Endothelial cell of umbilical vein (primary cell): ENCODE data around the gene SF3B4. TPM values are rescaled to one million over a fixed set of nuclear protein-coding genes. Genes with fewer than 3 reads are reported as not detected.

Experiments
- BruUV-seq: library from RNA; stranded (reverse); fragments of 400-500 nt; replicated peaks from 2 replicates; lab custom pipeline; 2021; lab: Mats Ljungman, UMichigan
- CTCF ChIA-PET: fragments of 300-600, 350-600 bp; sonication (Branson Sonifier 250); formaldehyde crosslinking; loops from one replicate; lab custom pipeline; 2021; ENCODE audit warnings: antibody characterized with exemption, inconsistent platforms; lab: Charles Lee
- POLR2A ChIA-PET: fragments of 300-600, 350-600 bp; sonication (Branson Sonifier 250); formaldehyde crosslinking; loops from one replicate; lab custom pipeline; 2021; ENCODE audit warnings: antibody characterized with exemption, inconsistent platforms; lab: Charles Lee
- DNase-seq: peaks from one replicate; pipeline ENCODE4 v3.0.0-alpha.2; 2011; ENCODE audit warnings: low read depth, low spot score
- FAIRE-seq: peaks from 2 replicates; lab custom pipeline; 2011; peaks lifted over from hg19 to GRCh38; lab: Jason Lieb, UNC
- H2AFZ ChIP-seq: 2 replicates; pipeline ENCODE4 v1.6.0; 2012; ENCODE audit warnings: low read depth, low read length, control low read depth, inconsistent platforms
- H3K27ac ChIP-seq: 2 replicates; pipeline ENCODE4 v1.5.1; 2011; ENCODE audit warnings: low read depth, mild to moderate bottlenecking, control low read depth, low read length, moderate library complexity; ENCODE audit not compliant: insufficient read depth
- H3K27me3 ChIP-seq, 2 experiments: 2 replicates each; pipeline versions ENCODE4 v1.6.0 to v1.6.1; 2011; ENCODE audit warnings: low read length in 2 of 2, mixed read lengths in 1 of 2; ENCODE audit not compliant: control insufficient read depth in 2 of 2, insufficient read depth in 2 of 2
- H3K36me3 ChIP-seq, 2 experiments: 2 replicates in 1 of 2; 3 replicates in 1 of 2; pipeline ENCODE4 v1.5.1; 2011; ENCODE audit warnings: low read length in 2 of 2, mild to moderate bottlenecking in 1 of 2, moderate library complexity in 1 of 2; ENCODE audit not compliant: control insufficient read depth in 2 of 2, insufficient read depth in 2 of 2; ENCODE audit errors: extremely low read depth in 1 of 2
- H3K4me1 ChIP-seq: 3 replicates; pipeline ENCODE4 v1.5.1; 2011; ENCODE audit warnings: mild to moderate bottlenecking, low read length; ENCODE audit not compliant: control insufficient read depth, insufficient read depth; ENCODE audit errors: extremely low read depth
- H3K4me2 ChIP-seq: 2 replicates; pipeline ENCODE4 v1.6.1; 2011; ENCODE audit warnings: low read length, control low read depth, mixed read lengths; ENCODE audit not compliant: insufficient read depth
- H3K4me3 ChIP-seq, 3 experiments: fragments of 200-600 bp in 1 of 3; sonication (generic), shearing (Covaris generic) in 1 of 3; replicated peaks in 1 of 3; 2 replicates each; pipeline ENCODE4 v1.5.1; 2011 to 2016; ENCODE audit warnings: control low read depth in 3 of 3, low read length in 3 of 3, mild to moderate bottlenecking in 2 of 3, inconsistent platforms in 1 of 3, low read depth in 1 of 3, moderate library complexity in 1 of 3; ENCODE audit not compliant: insufficient read depth in 1 of 3
- H3K79me2 ChIP-seq: 2 replicates; pipeline ENCODE4 v1.6.0; 2012; ENCODE audit warnings: low read length, inconsistent platforms; ENCODE audit not compliant: control insufficient read depth, insufficient read depth
- H3K9ac ChIP-seq: replicated peaks from 2 replicates; pipeline ENCODE3; 2011; ENCODE audit warnings: low read length, control low read depth; ENCODE audit not compliant: insufficient read depth; ENCODE audit errors: extremely low read depth
- H3K9me1 ChIP-seq: replicated peaks from 3 replicates; pipeline ENCODE4 v1.6.0; 2011; ENCODE audit warnings: mild to moderate bottlenecking, low read length; ENCODE audit not compliant: control insufficient read depth, insufficient read depth; ENCODE audit errors: extremely low read depth
- H3K9me3 ChIP-seq: replicated peaks from 2 replicates; pipeline ENCODE4 v1.5.1; 2012; ENCODE audit warnings: low read length, inconsistent platforms; ENCODE audit not compliant: control insufficient read depth, insufficient read depth
- H4K20me1 ChIP-seq: replicated peaks from 2 replicates; pipeline ENCODE3; 2011; ENCODE audit warnings: mild to moderate bottlenecking, low read length; ENCODE audit not compliant: control insufficient read depth, insufficient read depth; ENCODE audit errors: extremely low read depth
- CTCF ChIP-seq, 2 donors: IDR thresholded peaks; 1 replicate in 1 of 2; 2 replicates in 1 of 2; pipeline ENCODE4 v1.5.1; 2011; ENCODE audit warnings: low read length in 2 of 2, mild to moderate bottlenecking in 2 of 2, moderate library complexity in 2 of 2, control low read depth in 1 of 2, inconsistent platforms in 1 of 2, low read depth in 1 of 2; ENCODE audit not compliant: insufficient read depth in 1 of 2; ENCODE audit errors: extremely low read depth in 1 of 2
- EZH2 ChIP-seq: IDR thresholded peaks from 2 replicates; pipeline ENCODE4 v1.6.1; 2012; ENCODE audit warnings: borderline replicate concordance, low read depth, mild to moderate bottlenecking, moderate library complexity, low read length, inconsistent platforms; ENCODE audit not compliant: severe bottlenecking
- FOS ChIP-seq: IDR thresholded peaks from 2 replicates; pipeline ENCODE4 v1.6.1; 2011; ENCODE audit warnings: mild to moderate bottlenecking, low read length, moderate library complexity, borderline replicate concordance; ENCODE audit not compliant: insufficient read depth
- GATA2 ChIP-seq: IDR thresholded peaks from 2 replicates; pipeline ENCODE4 v1.7.0; 2011; ENCODE audit warnings: low read depth, mild to moderate bottlenecking, moderate library complexity, mixed read lengths, low read length; ENCODE audit not compliant: insufficient read length, insufficient read depth
- JUN ChIP-seq: IDR thresholded peaks from 2 replicates; pipeline ENCODE4 v1.6.1; 2011; ENCODE audit warnings: borderline replicate concordance, low read depth; ENCODE audit not compliant: insufficient read length, insufficient read depth
- MAX ChIP-seq: IDR thresholded peaks from 2 replicates; pipeline ENCODE4 v1.6.1; 2011; ENCODE audit not compliant: insufficient read depth, insufficient read length
- MYC ChIP-seq: IDR thresholded peaks from one replicate; pipeline ENCODE4 v1.6.1; 2011; ENCODE audit warnings: mild to moderate bottlenecking, low read depth, low read length
- POLR2A ChIP-seq: IDR thresholded peaks from 2 replicates; pipeline ENCODE4 v1.6.1; 2012; ENCODE audit warnings: low read depth, mild to moderate bottlenecking, control low read depth, low read length
- POLR2AphosphoS5 ChIP-seq: IDR thresholded peaks from 2 replicates; pipeline ENCODE4 v1.6.1; 2012; ENCODE audit warnings: low read depth, mild to moderate bottlenecking, control low read depth, low read length, moderate library complexity; ENCODE audit not compliant: insufficient read depth
- dilution Hi-C: fragments of 300-500 bp; cut with MboI; formaldehyde crosslinking; loops from one replicate; pipeline ENCODE4 v1.15.0; 2019; ENCODE audit warnings: low sequenced_read_pairs; ENCODE audit not compliant: extremely low pct_ligation_motif_present
- intact Hi-C: fragments of 100-400 bp; cut with micrococcal nuclease; formaldehyde crosslinking; loops from one replicate; pipeline ENCODE4 v1.10.0; 2022
- polyA plus RNA-seq, 4 experiments: library from polyadenylated mRNA; depleted of rRNA in 3 of 4; stranded (reverse) in 3 of 4; unstranded in 1 of 4; fragments of >200 nt; gene quantifications; 2 replicates each; pipeline versions ENCODE4 v1.2.1 to v1.2.3, GENCODE V29; 2011 to 2012; ENCODE audit warnings: missing spikeins in 1 of 4
- total RNA-seq: library from RNA; stranded (reverse); gene quantifications from 2 replicates; pipeline ENCODE4 v1.2.3, GENCODE V29; 2021

The SF3B4 gene
- total and polyA plus RNA-seq, 2 donors (not counting 3 experiments of a cell fraction or from before 2014, with no cell fraction given) = 62.7 to 74.4 TPM

GRCh38 chr1:149927056-149927562 lies 494 bp downstream of the SF3B4 start:
- Histone ChIP-seq H3K27ac (peak overlapping the region; percentile 74), H2AFZ (peak overlapping the region; percentile 78), H3K4me1 (peaks cover 27% of the 10 kb centered on the region), H4K20me1 (no peaks in the 10 kb centered on the region), H3K27me3 (no peaks in the 10 kb centered on the region), H3K9me3 (no peaks in the 10 kb centered on the region), H3K4me2 (peak overlapping the region; percentile 84), H3K9me1 (no peaks in the 10 kb centered on the region), H3K36me3 (peaks cover 21 to 26% of the 10 kb centered on the region in 2 experiments), H3K4me3 (peak overlapping the region; percentile 65 to 88 (median 77)), H3K79me2 (peaks cover 30% of the 10 kb centered on the region), H3K9ac (peak overlapping the region; percentile 86)
- BruUV-seq = TSS peak; percentile 34
- DNase-seq (no peak), FAIRE-seq (no peak)
- CTCF ChIA-PET = no interaction called here
- dilution Hi-C loops = no loop called here
- POLR2A ChIA-PET = no interaction called here
- TF ChIP-seq MYC = no peak
- TF ChIP-seq MAX = no peak
- no peak for TF ChIP-seq FOS
- no peak for TF ChIP-seq GATA2
- TF ChIP-seq JUN = no peak
- no peak for TF ChIP-seq POLR2AphosphoS5
- no peak for TF ChIP-seq CTCF (IDR thresholded peaks at IDR 0.05; ENCODE audit: extremely low read depth in 1 of 2, insufficient read depth in 1 of 2, low read depth in 1 of 2, low read length in 2 of 2)
- no peak for TF ChIP-seq POLR2A
- no peak for TF ChIP-seq EZH2
- intact Hi-C loops = loop anchor here (1.0 kb wide), 3 partner anchors 9 to 39 kb away; no protein-coding TSS in a partner anchor
